ENCODE results near the gene AIP. TPM values are rescaled to one million over a fixed set of nuclear protein-coding genes. Genes with fewer than 3 reads are reported as not detected.
"Not testable (repeated sequence)": the region's sequence is repeated elsewhere in the genome, so short reads cannot be mapped to it uniquely, and the experiment has no call there.

AIP gene
- total RNA-seq, 1 donor from 2014 or later: 203 TPM

DNA sequence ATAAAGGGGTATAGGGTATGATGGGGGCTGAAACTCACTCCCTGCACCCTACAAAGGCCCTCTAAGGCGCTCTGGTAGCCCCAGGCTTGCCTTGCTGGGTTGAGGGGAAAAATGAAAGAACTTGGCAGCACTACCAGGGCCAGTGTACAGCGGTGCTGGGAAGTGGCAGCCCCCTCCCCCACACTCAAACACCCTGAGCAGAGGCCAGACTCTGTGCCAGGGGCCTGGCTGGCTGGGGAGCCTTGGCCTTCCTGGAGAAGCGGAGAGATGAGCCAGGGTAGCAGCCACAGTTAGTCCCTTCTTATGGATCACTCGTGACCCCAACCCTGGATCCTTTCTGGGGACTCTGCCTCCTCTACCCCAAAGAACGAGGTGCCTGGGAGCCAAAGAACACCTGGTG, 16.5 kb upstream of the AIP start:
- Mint-ChIP-seq H3K4me1 (ENCODE audit: low read depth) (peaks cover 26% of the 10 kb centered on the region), H3K27ac (peak overlapping the region; percentile 65), H3K9me3 (no peaks in the 10 kb centered on the region), H3K27me3 (ENCODE audit: insufficient read depth) (no peaks in the 10 kb centered on the region), H3K36me3 (ENCODE audit: low read depth) (peaks cover 6% of the 10 kb centered on the region), H3K4me3 (peak overlapping the region; percentile 91)
- intact Hi-C loops (cut with micrococcal nuclease): loop anchor here (5.0 kb wide), 1 partner anchor 114 kb away; the partner anchor contains the start of gene POLD4
- DNase-seq (ENCODE audit: low spot score): no peak

- intact Hi-C loops (cut with micrococcal nuclease): loop anchor here (5.0 kb wide), 1 partner anchor 115 kb away; the partner anchor contains the start of gene POLD4
Measured at GRCh38 chr11:67466962-67467771, 15.7 kb upstream of the AIP start.

DNA sequence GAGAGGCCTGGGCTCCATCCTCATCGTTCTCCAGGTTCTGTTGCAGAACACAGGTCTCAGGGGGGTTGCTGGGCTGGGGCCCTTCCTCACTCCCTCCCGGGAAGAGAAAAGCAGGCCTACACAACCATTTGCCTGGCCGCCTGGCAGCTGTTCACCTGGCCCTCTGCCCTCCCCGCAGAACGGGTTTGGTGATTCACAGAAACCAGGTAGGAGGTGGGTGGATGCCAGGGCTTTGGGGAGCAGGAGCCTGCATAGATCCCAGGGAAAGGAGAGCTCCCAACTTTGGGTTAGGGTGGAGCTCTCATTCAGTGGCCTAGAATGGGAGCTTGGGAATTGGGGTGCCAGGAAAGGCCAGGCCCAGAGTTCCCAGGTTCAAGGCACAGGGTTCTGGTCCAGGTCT, 14.8 kb upstream of the AIP start:
- peak overlapping the region; percentile 91 for H3K4me3 Mint-ChIP-seq
- peaks cover 6% of the 10 kb centered on the region for H3K36me3 Mint-ChIP-seq (ENCODE audit: low read depth)
- no peaks in the 10 kb centered on the region for H3K9me3 Mint-ChIP-seq
- peak overlapping the region; percentile 84 for H3K27ac Mint-ChIP-seq
- no peaks in the 10 kb centered on the region for H3K27me3 Mint-ChIP-seq (ENCODE audit: insufficient read depth)
- H3K4me1 Mint-ChIP-seq (ENCODE audit: low read depth): peaks cover 26% of the 10 kb centered on the region
- DNase-seq (ENCODE audit: low spot score): no peak
- intact Hi-C loops (cut with micrococcal nuclease): loop anchor here (2.0 to 5.0 kb wide), 2 partner anchors 29 to 116 kb away; partner anchors contain the start of gene POLD4

More at GRCh38 chr11:67466962-67467771, 15.7 kb upstream of the AIP start:
- Mint-ChIP-seq H3K27ac (peak overlapping the region; percentile 71), H3K27me3 (ENCODE audit: insufficient read depth) (no peaks in the 10 kb centered on the region), H3K9me3 (no peaks in the 10 kb centered on the region), H3K4me1 (ENCODE audit: low read depth) (peaks cover 26% of the 10 kb centered on the region), H3K4me3 (peak overlapping the region; percentile 91), H3K36me3 (ENCODE audit: low read depth) (peaks cover 6% of the 10 kb centered on the region)
- no peak for DNase-seq (ENCODE audit: low spot score)

- Mint-ChIP-seq H3K4me1 (ENCODE audit: low read depth) (peaks cover 26% of the 10 kb centered on the region), H3K36me3 (ENCODE audit: low read depth) (peaks cover 6% of the 10 kb centered on the region), H3K9me3 (no peaks in the 10 kb centered on the region), H3K27ac (peak overlapping the region; percentile 84), H3K27me3 (ENCODE audit: insufficient read depth) (no peaks in the 10 kb centered on the region), H3K4me3 (peak overlapping the region; percentile 91)
- intact Hi-C loops (cut with micrococcal nuclease): loop anchor here (2.0 to 5.0 kb wide), 2 partner anchors 30 to 116 kb away; partner anchors contain the start of gene POLD4
- no peak for DNase-seq (ENCODE audit: low spot score)
Measured at GRCh38 chr11:67468456-67468758, 14.4 kb upstream of the AIP start.

- peak; percentile 88 for DNase-seq (ENCODE audit: low spot score)
- Mint-ChIP-seq H3K27me3 (ENCODE audit: insufficient read depth) (no peaks in the 10 kb centered on the region), H3K36me3 (ENCODE audit: low read depth) (peaks cover 6% of the 10 kb centered on the region), H3K27ac (peak within 1 kb of the TSS; percentile 84), H3K4me1 (ENCODE audit: low read depth) (peaks cover 23% of the 10 kb centered on the region), H3K9me3 (no peaks in the 10 kb centered on the region), H3K4me3 (peak within 1 kb of the TSS; percentile 91)
- intact Hi-C loops (cut with micrococcal nuclease): loop anchor here (1.0 to 5.0 kb wide), 8 partner anchors 14 to 117 kb away; partner anchors contain the start of genes AIP, CDK2AP2, CORO1B and POLD4
Measured at GRCh38 chr11:67468759-67469507, 13.9 kb upstream of the AIP start, which contains the start of gene TMEM134. Gene TMEM134, minus strand, starts transcription at chr11:67469251. Its CDS starts 59 bp downstream, at chr11:67469192.

- Mint-ChIP-seq H3K27ac (peak overlapping the region; percentile 48), H3K9me3 (no peaks in the 10 kb centered on the region), H3K4me1 (ENCODE audit: low read depth) (peaks cover 17% of the 10 kb centered on the region), H3K4me3 (peak overlapping the region; percentile 76), H3K27me3 (ENCODE audit: insufficient read depth) (no peaks in the 10 kb centered on the region), H3K36me3 (ENCODE audit: low read depth) (peaks cover 6% of the 10 kb centered on the region)
- intact Hi-C loops (cut with micrococcal nuclease): loop anchor here (1.0 to 5.0 kb wide), 8 partner anchors 14 to 117 kb away; partner anchors contain the start of genes AIP, CDK2AP2, CORO1B and POLD4
- DNase-seq (ENCODE audit: low spot score): no peak
Measured at GRCh38 chr11:67469508-67469811, 13.4 kb upstream of the AIP start.

DNA sequence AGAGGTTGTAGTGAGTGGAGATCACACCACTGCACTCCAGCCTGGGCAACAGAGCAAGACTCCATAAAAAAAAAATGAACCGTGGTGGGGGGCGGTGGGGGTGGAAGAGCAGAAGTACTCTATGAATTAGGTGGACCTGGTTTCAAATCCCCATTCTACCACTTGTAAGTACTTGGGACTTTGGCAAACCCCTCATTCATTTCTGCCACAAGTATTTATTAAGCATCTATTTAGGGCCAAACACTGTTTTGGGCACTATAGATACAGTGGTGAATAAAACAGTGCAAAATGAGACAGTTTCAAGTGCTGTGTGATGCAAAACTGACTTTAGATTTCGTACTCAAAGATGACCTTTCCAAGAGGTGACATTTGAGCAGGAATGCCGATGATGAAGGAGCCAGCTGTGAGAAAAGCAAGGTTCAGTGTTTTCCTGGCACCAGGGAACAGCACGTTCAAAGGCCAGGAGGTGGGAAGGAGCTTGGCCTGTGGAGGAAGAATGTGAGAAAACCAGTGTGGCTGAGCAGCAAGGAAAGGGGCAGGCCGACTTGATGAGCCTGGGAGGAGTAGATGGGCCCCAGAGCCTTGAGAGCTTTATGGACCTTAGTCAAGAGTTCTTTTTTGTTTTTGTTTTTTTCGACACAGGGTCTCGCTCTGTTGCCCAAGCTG, 12.4 kb upstream of the AIP start:
- no peaks in the 10 kb centered on the region for H3K27me3 Mint-ChIP-seq (ENCODE audit: insufficient read depth)
- H3K4me1 Mint-ChIP-seq (ENCODE audit: low read depth): peaks cover 13% of the 10 kb centered on the region
- peaks cover 3% of the 10 kb centered on the region for H3K36me3 Mint-ChIP-seq (ENCODE audit: low read depth)
- no peak overlapping the region for H3K27ac Mint-ChIP-seq
- intact Hi-C loops (cut with micrococcal nuclease): no loop called here
- peak overlapping the region; percentile 76 for H3K4me3 Mint-ChIP-seq
- no peaks in the 10 kb centered on the region for H3K9me3 Mint-ChIP-seq
- no peak for DNase-seq (ENCODE audit: low spot score)

DNA sequence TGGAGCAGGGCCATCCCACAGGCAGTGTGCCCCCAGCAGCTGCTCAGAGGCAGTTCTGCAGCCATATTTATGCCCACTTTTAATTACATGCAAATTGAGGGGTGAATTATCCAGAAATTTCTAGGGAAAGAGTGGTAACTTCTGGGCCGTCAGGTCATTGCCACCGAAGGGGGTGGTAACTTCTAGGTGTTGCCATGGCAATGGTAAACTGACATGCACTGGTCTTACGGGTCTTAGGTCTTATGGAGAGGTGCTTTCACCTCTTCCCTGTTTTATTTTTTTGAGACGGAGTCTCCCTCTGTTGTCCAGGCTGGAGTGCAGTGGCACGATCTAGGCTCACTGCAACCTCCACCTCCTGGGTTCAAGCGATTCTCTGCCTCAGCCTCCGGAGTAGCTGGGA, 9.9 kb upstream of the AIP start:
- Mint-ChIP-seq H3K4me3 (no peak overlapping the region), H3K4me1 (ENCODE audit: low read depth) (peaks cover 6% of the 10 kb centered on the region), H3K9me3 (no peaks in the 10 kb centered on the region), H3K27ac (no peak overlapping the region), H3K27me3 (ENCODE audit: insufficient read depth) (peaks cover 3% of the 10 kb centered on the region), H3K36me3 (ENCODE audit: low read depth) (no peaks in the 10 kb centered on the region)
- intact Hi-C loops (cut with micrococcal nuclease): no loop called here
- DNase-seq (ENCODE audit: low spot score): no peak

DNA sequence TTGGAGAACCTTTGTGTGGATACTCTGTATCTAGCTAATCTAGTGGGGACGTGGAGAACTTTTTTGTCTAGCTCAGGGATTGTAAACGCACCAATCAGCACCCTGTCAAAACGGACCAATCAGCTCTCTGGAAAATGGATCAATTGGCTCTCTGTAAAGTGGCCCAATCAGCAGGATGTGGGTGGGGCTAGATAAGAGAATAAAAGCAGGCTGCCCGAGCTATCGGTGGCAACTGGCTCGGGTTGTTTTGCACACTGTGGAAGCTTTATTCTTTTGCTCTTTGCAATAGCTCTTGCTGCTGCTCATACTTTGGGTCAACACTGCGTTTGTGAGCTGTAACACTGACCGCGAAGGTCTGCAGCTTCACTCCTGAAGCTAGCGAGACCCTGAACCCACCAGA, 6.1 kb upstream of the AIP start:
- H3K4me3 Mint-ChIP-seq; H3K4me1 Mint-ChIP-seq (ENCODE audit: low read depth); H3K27ac Mint-ChIP-seq; H3K27me3 Mint-ChIP-seq (ENCODE audit: insufficient read depth); DNase-seq (ENCODE audit: low spot score); H3K9me3 Mint-ChIP-seq; H3K36me3 Mint-ChIP-seq (ENCODE audit: low read depth); intact Hi-C loops (cut with micrococcal nuclease): not testable (repeated sequence)

GRCh38 chr11:67477344-67478050, 5.3 kb upstream of the AIP start:
- H3K4me1 Mint-ChIP-seq (ENCODE audit: low read depth); H3K4me3 Mint-ChIP-seq; H3K27ac Mint-ChIP-seq: not testable (repeated sequence)

GRCh38 chr11:67482275-67482826, 475 bp upstream of the AIP start:
- intact Hi-C loops (cut with micrococcal nuclease): loop anchor here (5.0 kb wide), 1 partner anchor 525 kb away; the partner anchor contains the start of gene PC
- peak overlapping the region; percentile 100 for H3K27ac Mint-ChIP-seq
- H3K27me3 Mint-ChIP-seq (ENCODE audit: insufficient read depth): peaks cover 7% of the 10 kb centered on the region
- H3K36me3 Mint-ChIP-seq (ENCODE audit: low read depth): peaks cover 20% of the 10 kb centered on the region
- peak overlapping the region; percentile 94 for H3K4me3 Mint-ChIP-seq
- H3K9me3 Mint-ChIP-seq: no peaks in the 10 kb centered on the region
- H3K4me1 Mint-ChIP-seq (ENCODE audit: low read depth): peaks cover 47% of the 10 kb centered on the region
- no peak for DNase-seq (ENCODE audit: low spot score)

More at GRCh38 chr11:67477344-67478050, 5.3 kb upstream of the AIP start:
- intact Hi-C loops (cut with micrococcal nuclease); DNase-seq (ENCODE audit: low spot score); H3K27me3 Mint-ChIP-seq (ENCODE audit: insufficient read depth); H3K9me3 Mint-ChIP-seq; H3K36me3 Mint-ChIP-seq (ENCODE audit: low read depth): not testable (repeated sequence)

Measured in activated T-helper 1 cell treated with anti-CD3 and anti-CD28 coated beads, Interleukin-12 subunit alpha, Interleukin-12 subunit beta, Interleukin-2, Interleukin-4 antibody, amounts not matched to agents 30 ng/mL and 10 ng/mL and 1 ng/mL, durations not matched to agents 14 hours and 24 hours and 36 hours (primary cell).